ENCODE results near the gene ARPIN.

ARPIN gene

GRCh38 chr15:89905846-89906378 lies 6.8 kb downstream of the ARPIN start:
- H3K4me3 ChIP-seq (ENCODE audit: low read depth, low read length) = no peak overlapping the region
- no peak overlapping the region for H3K27ac ChIP-seq
- TF ChIP-seq CTCF (IDR thresholded peaks at IDR 0.05; ENCODE audit: low read depth, low read length, missing control alignments) = no peak
- no peaks in the 10 kb centered on the region for H3K36me3 ChIP-seq (replicated peaks)
- in situ Hi-C loops (cut with HindIII; ENCODE audit: low pct_ligation_motif_present, low sequenced_read_pairs) = no loop called here
- no peaks in the 10 kb centered on the region for H3K27me3 ChIP-seq (replicated peaks)
- no peak for DNase-seq

- TF ChIP-seq CTCF (IDR thresholded peaks at IDR 0.05; ENCODE audit: low read depth, low read length, missing control alignments) = no peak
- no peak overlapping the region for H3K4me3 ChIP-seq (ENCODE audit: low read depth, low read length)
- no peak overlapping the region for H3K27ac ChIP-seq
- DNase-seq = no peak
- no peaks in the 10 kb centered on the region for H3K36me3 ChIP-seq (replicated peaks)
- no peaks in the 10 kb centered on the region for H3K27me3 ChIP-seq (replicated peaks)
- in situ Hi-C loops (cut with HindIII; ENCODE audit: low pct_ligation_motif_present, low sequenced_read_pairs) = no loop called here
These were observed 8.2 kb downstream of the ARPIN start for GRCh38 chr15:89904519-89904918.

- H3K4me3 ChIP-seq (ENCODE audit: low read depth, low read length) = no peak overlapping the region
- no peak for TF ChIP-seq CTCF (IDR thresholded peaks at IDR 0.05; ENCODE audit: low read depth, low read length, missing control alignments)
- no peaks in the 10 kb centered on the region for H3K27me3 ChIP-seq (replicated peaks)
- no peak for DNase-seq
- in situ Hi-C loops (cut with HindIII; ENCODE audit: low pct_ligation_motif_present, low sequenced_read_pairs) = no loop called here
- no peaks in the 10 kb centered on the region for H3K36me3 ChIP-seq (replicated peaks)
- no peak overlapping the region for H3K27ac ChIP-seq
These were observed 9.0 kb downstream of the ARPIN start for GRCh38 chr15:89903858-89904130.

GRCh38 chr15:89903015-89903857 lies 9.5 kb downstream of the ARPIN start:
- Histone ChIP-seq H3K27me3 (replicated peaks) (no peaks in the 10 kb centered on the region), H3K27ac (no peak overlapping the region), H3K36me3 (replicated peaks) (no peaks in the 10 kb centered on the region), H3K4me3 (ENCODE audit: low read depth, low read length) (no peak overlapping the region)
- no peak for DNase-seq
- in situ Hi-C loops (cut with HindIII; ENCODE audit: low pct_ligation_motif_present, low sequenced_read_pairs) = no loop called here
- TF ChIP-seq CTCF (IDR thresholded peaks at IDR 0.05; ENCODE audit: low read depth, low read length, missing control alignments) = no peak

- Histone ChIP-seq H3K27me3 (replicated peaks) (no peaks in the 10 kb centered on the region), H3K4me3 (ENCODE audit: low read depth, low read length) (no peak overlapping the region), H3K36me3 (replicated peaks) (no peaks in the 10 kb centered on the region), H3K27ac (no peak overlapping the region)
- no peak for DNase-seq
- TF ChIP-seq CTCF (IDR thresholded peaks at IDR 0.05; ENCODE audit: low read depth, low read length, missing control alignments) = no peak
- in situ Hi-C loops (cut with HindIII; ENCODE audit: low pct_ligation_motif_present, low sequenced_read_pairs) = no loop called here
These were observed 11.9 kb downstream of the ARPIN start for GRCh38 chr15:89900849-89901248.
